ENCODE data around the gene OLFM2.

DNA sequence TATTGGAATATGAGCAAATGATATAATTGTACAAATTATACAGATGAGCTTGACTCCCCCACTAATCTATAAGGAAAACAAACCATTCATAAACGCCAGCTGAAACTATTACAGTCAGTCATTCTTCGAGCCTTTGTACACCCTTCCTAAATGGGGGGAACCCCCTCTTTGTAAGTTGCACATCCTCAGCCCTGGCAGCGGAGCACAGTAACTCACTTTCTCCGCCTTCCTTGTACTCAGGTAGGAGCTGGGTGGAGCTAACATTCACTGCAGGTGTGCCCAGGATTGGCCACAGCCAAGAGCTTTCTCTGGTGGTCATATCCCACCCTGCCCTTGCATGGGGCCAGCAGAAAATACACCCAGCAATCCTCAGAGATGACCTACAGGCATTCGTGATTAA is 72.6 kb downstream of the OLFM2 start:
- no peak for TF ChIP-seq POLR2A (IDR thresholded peaks at IDR 0.05; ENCODE audit: low read depth, low read length)
- TF ChIP-seq TAF1 (IDR thresholded peaks at IDR 0.05; ENCODE audit: low read depth, low read length), result no peak
- no peak for TF ChIP-seq POLR2AphosphoS5 (IDR thresholded peaks at IDR 0.05; ENCODE audit: low read depth, low read length)
- no peak for TF ChIP-seq POU2F2 (IDR thresholded peaks at IDR 0.05; ENCODE audit: low read depth, low read length)
- no peak for TF ChIP-seq SPI1 (IDR thresholded peaks at IDR 0.05; ENCODE audit: low read depth, low read length)

Data from GM12891 (cell line).